ENCODE data around the gene NAP1L1.

NAP1L1 gene

GRCh38 chr12:76037130-76038103, 47.1 kb downstream of the NAP1L1 start:
- Histone ChIP-seq H3F3A (ENCODE audit: insufficient read depth, low read length) (peaks cover 19% of the 10 kb centered on the region), H4K20me1 (ENCODE audit: insufficient read depth, low read length) (no peaks in the 10 kb centered on the region; the same call in 1 of the 2 replicates), H3K9me2 (replicated peaks; ENCODE audit: insufficient read depth, low read length) (no peaks in the 10 kb centered on the region), H3K79me2 (ENCODE audit: low read length) (no peaks in the 10 kb centered on the region), H3K4me2 (ENCODE audit: low read depth, low read length) (no peak overlapping the region), H3K27ac (ENCODE audit: low read length) (no peak overlapping the region), H3K36me3 (replicated peaks; ENCODE audit: insufficient read depth, low read length) (no peaks in the 10 kb centered on the region), H3K9me3 (replicated peaks; ENCODE audit: insufficient read depth, low read length) (no peaks in the 10 kb centered on the region), H3K4me1 (ENCODE audit: low read length) (peaks cover 7% of the 10 kb centered on the region), H3K9ac (ENCODE audit: low read length) (no peak overlapping the region), H3K4me3 (ENCODE audit: low read length) (no peak overlapping the region), H3K27me3 (replicated peaks; ENCODE audit: insufficient read depth, low read length) (no peaks in the 10 kb centered on the region), H2AFZ (ENCODE audit: low read length) (no peak overlapping the region)
- peak; percentile 80 for DNase-seq
- TF ChIP-seq EZH2phosphoT487 (IDR thresholded peaks at IDR 0.05; ENCODE audit: low read length), result no peak
- no peak for TF ChIP-seq EZH2 (optimal IDR thresholded peaks at IDR 0.05; ENCODE audit: low read depth, low read length)
- peak; percentile 82 for TF ChIP-seq CTCF (IDR thresholded peaks at IDR 0.05; ENCODE audit: low read length)

- TF ChIP-seq CTCF (IDR thresholded peaks at IDR 0.05; ENCODE audit: low read length) (no peak), EZH2phosphoT487 (IDR thresholded peaks at IDR 0.05; ENCODE audit: low read length) (no peak), EZH2 (optimal IDR thresholded peaks at IDR 0.05; ENCODE audit: low read depth, low read length) (no peak)
- Histone ChIP-seq H3K4me1 (ENCODE audit: low read length) (peaks cover 7% of the 10 kb centered on the region), H3K4me2 (ENCODE audit: low read depth, low read length) (no peak overlapping the region), H3K79me2 (ENCODE audit: low read length) (peaks cover 16% of the 10 kb centered on the region), H3K9ac (ENCODE audit: low read length) (no peak overlapping the region), H3K27me3 (replicated peaks; ENCODE audit: insufficient read depth, low read length) (no peaks in the 10 kb centered on the region), H3K9me3 (replicated peaks; ENCODE audit: insufficient read depth, low read length) (no peaks in the 10 kb centered on the region), H3K4me3 (ENCODE audit: low read length) (no peak overlapping the region), H3K9me2 (replicated peaks; ENCODE audit: insufficient read depth, low read length) (no peaks in the 10 kb centered on the region), H2AFZ (ENCODE audit: low read length) (no peak overlapping the region), H3F3A (ENCODE audit: insufficient read depth, low read length) (peaks cover 28% of the 10 kb centered on the region), H3K27ac (ENCODE audit: low read length) (no peak overlapping the region), H3K36me3 (replicated peaks; ENCODE audit: insufficient read depth, low read length) (no peaks in the 10 kb centered on the region), H4K20me1 (ENCODE audit: insufficient read depth, low read length) (no peaks in the 10 kb centered on the region; the same call in 1 of the 2 replicates)
- no peak for DNase-seq
Observed at GRCh38 chr12:76035045-76035444, 49.4 kb downstream of the NAP1L1 start.

GRCh38 chr12:76033081-76034011, 51.1 kb downstream of the NAP1L1 start:
- H4K20me1 ChIP-seq (ENCODE audit: insufficient read depth, low read length), result no peaks in the 10 kb centered on the region
- no peaks in the 10 kb centered on the region for H3K36me3 ChIP-seq (replicated peaks; ENCODE audit: insufficient read depth, low read length)
- no peak for DNase-seq
- no peaks in the 10 kb centered on the region for H3K9me2 ChIP-seq (replicated peaks; ENCODE audit: insufficient read depth, low read length)
- TF ChIP-seq EZH2phosphoT487 (IDR thresholded peaks at IDR 0.05; ENCODE audit: low read length) (no peak), CTCF (IDR thresholded peaks at IDR 0.05; ENCODE audit: low read length) (no peak), EZH2 (optimal IDR thresholded peaks at IDR 0.05; ENCODE audit: low read depth, low read length) (no peak)
- peaks cover 33% of the 10 kb centered on the region for H3K79me2 ChIP-seq (ENCODE audit: low read length)
- peak overlapping the region; percentile 94; the same call in 1 of the 2 replicates for H3K9ac ChIP-seq (ENCODE audit: low read length)
- peak overlapping the region; percentile 90; the same call in 1 of the 2 replicates for H3K27ac ChIP-seq (ENCODE audit: low read length)
- peaks cover 26% of the 10 kb centered on the region for H3F3A ChIP-seq (ENCODE audit: insufficient read depth, low read length)
- no peak overlapping the region for H2AFZ ChIP-seq (ENCODE audit: low read length)
- peaks cover 17% of the 10 kb centered on the region for H3K4me1 ChIP-seq (ENCODE audit: low read length)
- peak overlapping the region; percentile 96 for H3K4me3 ChIP-seq (ENCODE audit: low read length)
- peak overlapping the region; percentile 90 for H3K4me2 ChIP-seq (ENCODE audit: low read depth, low read length)
- no peaks in the 10 kb centered on the region for H3K9me3 ChIP-seq (replicated peaks; ENCODE audit: insufficient read depth, low read length)
- no peaks in the 10 kb centered on the region for H3K27me3 ChIP-seq (replicated peaks; ENCODE audit: insufficient read depth, low read length)
